HCT116 (cell line): ENCODE data around the gene UBAP2.

ENCODE experiments used
- CBX3 ChIP-seq: IDR thresholded peaks from 2 replicates; pipeline ENCODE4 v1.6.1; 2012; ENCODE audit warnings: low read depth
- CTCF ChIP-seq, 3 experiments: fragments of 200-600 bp in 1 of 3; sonication (generic) in 1 of 3; IDR thresholded peaks in 2 of 3; conservative IDR thresholded peaks in 1 of 3; 2 replicates each; pipeline ENCODE4 v1.5.1; 2012 to 2017; ENCODE audit warnings: low read depth in 2 of 3, low read length in 2 of 3, antibody characterized with exemption in 1 of 3, borderline replicate concordance in 1 of 3, control low read depth in 1 of 3, mild to moderate bottlenecking in 1 of 3, mixed read lengths in 1 of 3, mixed run types in 1 of 3, moderate library complexity in 1 of 3; ENCODE audit not compliant: insufficient read depth in 1 of 3
- ELF1 ChIP-seq: IDR thresholded peaks from 2 replicates; pipeline ENCODE4 v1.6.1; 2012; ENCODE audit warnings: low read depth, borderline replicate concordance
- EZH2 ChIP-seq: fragments of 200-600 bp; sonication (generic); IDR thresholded peaks from 2 replicates; pipeline ENCODE4 v1.6.1; 2017; ENCODE audit warnings: antibody characterized with exemption, mixed run types
- JUND ChIP-seq: IDR thresholded peaks from 2 replicates; pipeline ENCODE4 v1.6.1; 2012
- POLR2A ChIP-seq: IDR thresholded peaks from 2 replicates; pipeline ENCODE4 v1.7.0; 2011; ENCODE audit warnings: borderline replicate concordance; ENCODE audit not compliant: insufficient read depth, insufficient read length; ENCODE audit errors: extremely low read depth
- POLR2AphosphoS5 ChIP-seq: IDR thresholded peaks from 2 replicates; pipeline ENCODE4 v1.6.1; 2011; ENCODE audit warnings: mild to moderate bottlenecking, low read depth, low read length, moderate library complexity
- RAD21 ChIP-seq: IDR thresholded peaks from 2 replicates; pipeline ENCODE4 v1.6.1; 2012; ENCODE audit warnings: low read depth, mild to moderate bottlenecking
- SIN3A ChIP-seq: IDR thresholded peaks from 2 replicates; pipeline ENCODE4 v1.6.1; 2012; ENCODE audit warnings: low read depth
- SP1 ChIP-seq: IDR thresholded peaks from 2 replicates; pipeline ENCODE4 v1.6.1; 2012; ENCODE audit warnings: low read depth
- YY1 ChIP-seq: IDR thresholded peaks from 2 replicates; pipeline ENCODE4 v1.6.1; 2011; ENCODE audit warnings: low read length, low read depth, moderate library complexity, mild to moderate bottlenecking; ENCODE audit not compliant: insufficient replicate concordance; ENCODE audit errors: extremely low read depth
- TF ChIP-seq, protein P1 (sequence below): IDR thresholded peaks from 2 replicates; pipeline ENCODE4 v1.6.1; 2011; ENCODE audit warnings: mild to moderate bottlenecking, low read length, moderate library complexity; ENCODE audit not compliant: insufficient replicate concordance; ENCODE audit errors: extremely low read depth

DNA sequence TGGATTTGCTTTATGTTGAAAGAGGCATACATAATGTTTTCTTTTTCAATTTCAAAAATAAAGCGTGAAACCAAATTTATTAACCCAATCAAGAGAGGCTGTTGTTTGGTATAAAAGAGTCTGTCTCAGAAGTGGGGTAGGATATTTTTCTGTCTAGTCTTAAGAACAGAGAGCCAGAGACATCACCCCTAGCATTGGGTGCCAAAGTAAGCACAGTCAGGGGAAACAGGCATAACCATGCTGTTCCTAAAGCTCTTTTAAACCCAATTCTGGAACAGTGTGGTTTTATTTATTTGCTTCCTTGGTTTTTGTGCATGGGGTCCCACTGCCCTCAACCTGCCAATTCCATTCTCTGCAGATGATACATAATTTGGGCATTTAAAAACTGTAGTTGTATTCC is 143.6 kb downstream of the UBAP2 start:
- no peak for TF ChIP-seq CTCF (IDR thresholded peaks at IDR 0.05 in 2 of 3, conservative IDR thresholded peaks at IDR 0.05 in 1 of 3; ENCODE audit: borderline replicate concordance in 1 of 3, insufficient read depth in 1 of 3, low read depth in 2 of 3, low read length in 2 of 3)
- TF ChIP-seq POLR2AphosphoS5 = no peak
- no peak for TF ChIP-seq SIN3A
- TF ChIP-seq JUND = no peak
- no peak for TF ChIP-seq YY1
- no peak for TF ChIP-seq SP1
- no peak for TF ChIP-seq CBX3
- TF ChIP-seq RAD21 = no peak
- TF ChIP-seq, protein P1, sequence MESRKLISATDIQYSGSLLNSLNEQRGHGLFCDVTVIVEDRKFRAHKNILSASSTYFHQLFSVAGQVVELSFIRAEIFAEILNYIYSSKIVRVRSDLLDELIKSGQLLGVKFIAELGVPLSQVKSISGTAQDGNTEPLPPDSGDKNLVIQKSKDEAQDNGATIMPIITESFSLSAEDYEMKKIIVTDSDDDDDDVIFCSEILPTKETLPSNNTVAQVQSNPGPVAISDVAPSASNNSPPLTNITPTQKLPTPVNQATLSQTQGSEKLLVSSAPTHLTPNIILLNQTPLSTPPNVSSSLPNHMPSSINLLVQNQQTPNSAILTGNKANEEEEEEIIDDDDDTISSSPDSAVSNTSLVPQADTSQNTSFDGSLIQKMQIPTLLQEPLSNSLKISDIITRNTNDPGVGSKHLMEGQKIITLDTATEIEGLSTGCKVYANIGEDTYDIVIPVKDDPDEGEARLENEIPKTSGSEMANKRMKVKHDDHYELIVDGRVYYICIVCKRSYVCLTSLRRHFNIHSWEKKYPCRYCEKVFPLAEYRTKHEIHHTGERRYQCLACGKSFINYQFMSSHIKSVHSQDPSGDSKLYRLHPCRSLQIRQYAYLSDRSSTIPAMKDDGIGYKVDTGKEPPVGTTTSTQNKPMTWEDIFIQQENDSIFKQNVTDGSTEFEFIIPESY = no peak
- no peak for TF ChIP-seq EZH2
- no peak for TF ChIP-seq POLR2A
- no peak for TF ChIP-seq ELF1
